Putamen (tissue), 1 donor: ENCODE data around the gene UNC119B.

Source experiments
- DNase-seq: peaks from one replicate; pipeline ENCODE4 v3.0.0-alpha.2; 2016; ENCODE audit warnings: low spot score

Gene UNC119B

DNA sequence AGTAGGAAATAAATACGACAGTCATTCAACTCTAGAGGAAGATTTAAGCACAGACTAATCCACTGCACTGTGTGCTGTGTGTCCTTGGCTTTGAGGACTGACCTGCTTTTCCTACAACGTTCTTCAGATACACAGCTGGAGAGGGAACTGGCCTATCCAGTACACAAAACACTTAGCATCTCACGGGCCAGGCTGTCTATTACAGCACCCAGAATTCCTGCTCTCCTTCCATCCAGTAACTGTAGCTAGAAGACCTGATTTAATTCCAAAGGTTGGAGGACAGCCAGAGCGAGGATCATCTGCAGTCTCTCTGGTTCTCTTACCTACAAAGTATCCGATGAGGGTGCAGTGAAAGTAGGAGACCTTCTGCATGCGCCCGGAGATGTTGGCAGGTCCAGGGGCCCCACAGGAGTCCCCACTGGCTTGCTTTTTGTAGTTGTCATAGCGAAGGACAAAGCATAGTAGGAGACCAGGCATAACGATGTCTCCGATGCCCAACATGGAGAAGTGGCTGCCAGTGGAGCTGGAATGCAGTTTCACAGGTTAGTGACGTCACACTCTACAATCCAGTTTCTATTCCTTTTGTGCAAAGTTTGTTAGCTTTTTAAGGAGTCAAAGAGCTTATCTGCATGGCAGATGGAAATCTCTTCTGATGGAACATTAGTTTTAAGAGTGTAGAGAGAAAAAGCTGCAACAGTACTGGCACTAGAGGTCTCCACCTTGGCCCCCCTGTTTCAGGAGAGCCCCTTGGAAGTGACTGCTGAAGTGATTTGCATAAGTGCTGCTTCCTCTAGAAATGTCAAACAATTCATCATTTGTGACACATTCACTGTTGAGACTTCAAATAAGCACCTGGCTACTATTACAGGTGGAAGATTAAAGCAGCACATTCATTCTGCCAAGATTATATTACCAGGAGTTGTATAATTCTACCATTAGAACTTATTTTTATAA lies 57.1 kb downstream of the UNC119B start:
- DNase-seq: no peak

GRCh38 chr12:120771097-120771496 lies 60.8 kb downstream of the UNC119B start:
- no peak for DNase-seq
